ENCODE results near the gene MC1R. TPM values are rescaled to one million over a fixed set of nuclear protein-coding genes. Genes with fewer than 3 reads are reported as not detected.

Gene MC1R
- total and polyA plus RNA-seq, 2 experiments from 2014 or later = 0.74 to 4.3 TPM

DNA sequence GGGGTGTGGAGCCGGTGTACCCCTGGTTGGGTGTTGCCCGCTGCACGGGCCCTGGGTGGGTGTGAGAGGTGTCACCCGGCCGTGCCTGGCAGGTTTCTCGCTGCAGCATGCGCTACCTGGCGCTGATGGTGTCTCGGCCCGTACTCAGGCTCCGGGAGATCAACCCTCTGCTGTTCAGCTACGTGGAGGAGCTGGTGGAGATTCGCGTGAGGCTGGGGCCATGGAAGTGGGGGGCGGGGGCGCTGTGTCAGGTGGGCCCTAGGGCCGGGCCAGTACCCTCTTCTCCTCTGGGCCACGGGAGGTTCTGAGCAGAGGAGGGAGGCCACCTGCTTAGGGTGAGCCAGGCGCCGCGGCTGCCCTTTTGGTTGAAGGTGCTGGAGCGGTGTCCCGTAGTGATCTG is 43.3 kb downstream of the MC1R start:
- no peaks in the 10 kb centered on the region for H3K9me2 ChIP-seq (ENCODE audit: insufficient read depth)
- 0 out of 2 replicates have a peak, but pooled peaks cover 3% of the 10 kb centered on the region for H4K20me1 ChIP-seq (replicated peaks; ENCODE audit: insufficient read depth)
- no peak overlapping the region for H3K27ac ChIP-seq (ENCODE audit: low read depth)
- H3K4me3 ChIP-seq = no peak overlapping the region
- Mint-ChIP-seq H3K4me1 (peaks cover 6% of the 10 kb centered on the region), H3K27me3 (ENCODE audit: insufficient read depth, low read depth, poor library complexity) (peaks cover 8% of the 10 kb centered on the region), H3K36me3 (ENCODE audit: low read depth) (peaks cover 29% of the 10 kb centered on the region), H3K9me3 (no peaks in the 10 kb centered on the region), H3K27ac (no peak overlapping the region), H3K4me3 (no peak overlapping the region)
- H3F3A ChIP-seq (replicated peaks; ENCODE audit: low read depth) = no peaks in the 10 kb centered on the region
- H3K27me3 ChIP-seq (ENCODE audit: insufficient read depth) = no peaks in the 10 kb centered on the region
- TF ChIP-seq NANOG (IDR thresholded peaks at IDR 0.05; ENCODE audit: borderline replicate concordance) = no peak
- TF ChIP-seq STAT1 (IDR thresholded peaks at IDR 0.05; ENCODE audit: unreplicated experiment) = no peak
- no peak for TF ChIP-seq ZNF331 (CRISPR knock-in tag; IDR thresholded peaks at IDR 0.05; ENCODE audit: low read depth)
- no peak for TF ChIP-seq POLR2AphosphoS5 (IDR thresholded peaks at IDR 0.05; ENCODE audit: low read depth)
- TF ChIP-seq CREB1 (CRISPR knock-in tag; IDR thresholded peaks at IDR 0.05; ENCODE audit: low read depth) = no peak
- TF ChIP-seq, protein P1, sequence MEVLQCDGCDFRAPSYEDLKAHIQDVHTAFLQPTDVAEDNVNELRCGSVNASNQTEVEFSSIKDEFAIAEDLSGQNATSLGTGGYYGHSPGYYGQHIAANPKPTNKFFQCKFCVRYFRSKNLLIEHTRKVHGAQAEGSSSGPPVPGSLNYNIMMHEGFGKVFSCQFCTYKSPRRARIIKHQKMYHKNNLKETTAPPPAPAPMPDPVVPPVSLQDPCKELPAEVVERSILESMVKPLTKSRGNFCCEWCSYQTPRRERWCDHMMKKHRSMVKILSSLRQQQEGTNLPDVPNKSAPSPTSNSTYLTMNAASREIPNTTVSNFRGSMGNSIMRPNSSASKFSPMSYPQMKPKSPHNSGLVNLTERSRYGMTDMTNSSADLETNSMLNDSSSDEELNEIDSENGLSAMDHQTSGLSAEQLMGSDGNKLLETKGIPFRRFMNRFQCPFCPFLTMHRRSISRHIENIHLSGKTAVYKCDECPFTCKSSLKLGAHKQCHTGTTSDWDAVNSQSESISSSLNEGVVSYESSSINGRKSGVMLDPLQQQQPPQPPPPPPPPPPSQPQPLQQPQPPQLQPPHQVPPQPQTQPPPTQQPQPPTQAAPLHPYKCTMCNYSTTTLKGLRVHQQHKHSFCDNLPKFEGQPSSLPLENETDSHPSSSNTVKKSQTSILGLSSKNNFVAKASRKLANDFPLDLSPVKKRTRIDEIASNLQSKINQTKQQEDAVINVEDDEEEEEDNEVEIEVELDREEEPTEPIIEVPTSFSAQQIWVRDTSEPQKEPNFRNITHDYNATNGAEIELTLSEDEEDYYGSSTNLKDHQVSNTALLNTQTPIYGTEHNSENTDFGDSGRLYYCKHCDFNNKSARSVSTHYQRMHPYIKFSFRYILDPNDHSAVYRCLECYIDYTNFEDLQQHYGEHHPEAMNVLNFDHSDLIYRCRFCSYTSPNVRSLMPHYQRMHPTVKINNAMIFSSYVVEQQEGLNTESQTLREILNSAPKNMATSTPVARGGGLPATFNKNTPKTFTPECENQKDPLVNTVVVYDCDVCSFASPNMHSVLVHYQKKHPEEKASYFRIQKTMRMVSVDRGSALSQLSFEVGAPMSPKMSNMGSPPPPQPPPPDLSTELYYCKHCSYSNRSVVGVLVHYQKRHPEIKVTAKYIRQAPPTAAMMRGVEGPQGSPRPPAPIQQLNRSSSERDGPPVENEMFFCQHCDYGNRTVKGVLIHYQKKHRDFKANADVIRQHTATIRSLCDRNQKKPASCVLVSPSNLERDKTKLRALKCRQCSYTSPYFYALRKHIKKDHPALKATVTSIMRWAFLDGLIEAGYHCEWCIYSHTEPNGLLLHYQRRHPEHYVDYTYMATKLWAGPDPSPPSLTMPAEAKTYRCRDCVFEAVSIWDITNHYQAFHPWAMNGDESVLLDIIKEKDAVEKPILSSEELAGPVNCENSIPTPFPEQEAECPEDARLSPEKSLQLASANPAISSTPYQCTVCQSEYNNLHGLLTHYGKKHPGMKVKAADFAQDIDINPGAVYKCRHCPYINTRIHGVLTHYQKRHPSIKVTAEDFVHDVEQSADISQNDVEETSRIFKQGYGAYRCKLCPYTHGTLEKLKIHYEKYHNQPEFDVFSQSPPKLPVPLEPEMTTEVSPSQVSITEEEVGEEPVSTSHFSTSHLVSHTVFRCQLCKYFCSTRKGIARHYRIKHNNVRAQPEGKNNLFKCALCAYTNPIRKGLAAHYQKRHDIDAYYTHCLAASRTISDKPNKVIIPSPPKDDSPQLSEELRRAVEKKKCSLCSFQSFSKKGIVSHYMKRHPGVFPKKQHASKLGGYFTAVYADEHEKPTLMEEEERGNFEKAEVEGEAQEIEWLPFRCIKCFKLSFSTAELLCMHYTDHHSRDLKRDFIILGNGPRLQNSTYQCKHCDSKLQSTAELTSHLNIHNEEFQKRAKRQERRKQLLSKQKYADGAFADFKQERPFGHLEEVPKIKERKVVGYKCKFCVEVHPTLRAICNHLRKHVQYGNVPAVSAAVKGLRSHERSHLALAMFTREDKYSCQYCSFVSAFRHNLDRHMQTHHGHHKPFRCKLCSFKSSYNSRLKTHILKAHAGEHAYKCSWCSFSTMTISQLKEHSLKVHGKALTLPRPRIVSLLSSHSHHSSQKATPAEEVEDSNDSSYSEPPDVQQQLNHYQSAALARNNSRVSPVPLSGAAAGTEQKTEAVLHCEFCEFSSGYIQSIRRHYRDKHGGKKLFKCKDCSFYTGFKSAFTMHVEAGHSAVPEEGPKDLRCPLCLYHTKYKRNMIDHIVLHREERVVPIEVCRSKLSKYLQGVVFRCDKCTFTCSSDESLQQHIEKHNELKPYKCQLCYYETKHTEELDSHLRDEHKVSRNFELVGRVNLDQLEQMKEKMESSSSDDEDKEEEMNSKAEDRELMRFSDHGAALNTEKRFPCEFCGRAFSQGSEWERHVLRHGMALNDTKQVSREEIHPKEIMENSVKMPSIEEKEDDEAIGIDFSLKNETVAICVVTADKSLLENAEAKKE (CRISPR knock-in tag; IDR thresholded peaks at IDR 0.05) = no peak
- no peak for TF ChIP-seq EZH2 (IDR thresholded peaks at IDR 0.05; ENCODE audit: low read depth, unreplicated experiment)
- no peak for TF ChIP-seq ZNF114 (CRISPR knock-in tag; IDR thresholded peaks at IDR 0.05)
- TF ChIP-seq, protein P2, sequence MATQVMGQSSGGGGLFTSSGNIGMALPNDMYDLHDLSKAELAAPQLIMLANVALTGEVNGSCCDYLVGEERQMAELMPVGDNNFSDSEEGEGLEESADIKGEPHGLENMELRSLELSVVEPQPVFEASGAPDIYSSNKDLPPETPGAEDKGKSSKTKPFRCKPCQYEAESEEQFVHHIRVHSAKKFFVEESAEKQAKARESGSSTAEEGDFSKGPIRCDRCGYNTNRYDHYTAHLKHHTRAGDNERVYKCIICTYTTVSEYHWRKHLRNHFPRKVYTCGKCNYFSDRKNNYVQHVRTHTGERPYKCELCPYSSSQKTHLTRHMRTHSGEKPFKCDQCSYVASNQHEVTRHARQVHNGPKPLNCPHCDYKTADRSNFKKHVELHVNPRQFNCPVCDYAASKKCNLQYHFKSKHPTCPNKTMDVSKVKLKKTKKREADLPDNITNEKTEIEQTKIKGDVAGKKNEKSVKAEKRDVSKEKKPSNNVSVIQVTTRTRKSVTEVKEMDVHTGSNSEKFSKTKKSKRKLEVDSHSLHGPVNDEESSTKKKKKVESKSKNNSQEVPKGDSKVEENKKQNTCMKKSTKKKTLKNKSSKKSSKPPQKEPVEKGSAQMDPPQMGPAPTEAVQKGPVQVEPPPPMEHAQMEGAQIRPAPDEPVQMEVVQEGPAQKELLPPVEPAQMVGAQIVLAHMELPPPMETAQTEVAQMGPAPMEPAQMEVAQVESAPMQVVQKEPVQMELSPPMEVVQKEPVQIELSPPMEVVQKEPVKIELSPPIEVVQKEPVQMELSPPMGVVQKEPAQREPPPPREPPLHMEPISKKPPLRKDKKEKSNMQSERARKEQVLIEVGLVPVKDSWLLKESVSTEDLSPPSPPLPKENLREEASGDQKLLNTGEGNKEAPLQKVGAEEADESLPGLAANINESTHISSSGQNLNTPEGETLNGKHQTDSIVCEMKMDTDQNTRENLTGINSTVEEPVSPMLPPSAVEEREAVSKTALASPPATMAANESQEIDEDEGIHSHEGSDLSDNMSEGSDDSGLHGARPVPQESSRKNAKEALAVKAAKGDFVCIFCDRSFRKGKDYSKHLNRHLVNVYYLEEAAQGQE (IDR thresholded peaks at IDR 0.05; ENCODE audit: unreplicated experiment) = no peak
- no peak for TF ChIP-seq JUNB (IDR thresholded peaks at IDR 0.05; ENCODE audit: unreplicated experiment)
- no peak for TF ChIP-seq EZH2phosphoT487 (IDR thresholded peaks at IDR 0.05; ENCODE audit: unreplicated experiment)
- TF ChIP-seq, protein P3, sequence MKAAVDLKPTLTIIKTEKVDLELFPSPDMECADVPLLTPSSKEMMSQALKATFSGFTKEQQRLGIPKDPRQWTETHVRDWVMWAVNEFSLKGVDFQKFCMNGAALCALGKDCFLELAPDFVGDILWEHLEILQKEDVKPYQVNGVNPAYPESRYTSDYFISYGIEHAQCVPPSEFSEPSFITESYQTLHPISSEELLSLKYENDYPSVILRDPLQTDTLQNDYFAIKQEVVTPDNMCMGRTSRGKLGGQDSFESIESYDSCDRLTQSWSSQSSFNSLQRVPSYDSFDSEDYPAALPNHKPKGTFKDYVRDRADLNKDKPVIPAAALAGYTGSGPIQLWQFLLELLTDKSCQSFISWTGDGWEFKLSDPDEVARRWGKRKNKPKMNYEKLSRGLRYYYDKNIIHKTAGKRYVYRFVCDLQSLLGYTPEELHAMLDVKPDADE (IDR thresholded peaks at IDR 0.05) = no peak
- TF ChIP-seq, protein P4, sequence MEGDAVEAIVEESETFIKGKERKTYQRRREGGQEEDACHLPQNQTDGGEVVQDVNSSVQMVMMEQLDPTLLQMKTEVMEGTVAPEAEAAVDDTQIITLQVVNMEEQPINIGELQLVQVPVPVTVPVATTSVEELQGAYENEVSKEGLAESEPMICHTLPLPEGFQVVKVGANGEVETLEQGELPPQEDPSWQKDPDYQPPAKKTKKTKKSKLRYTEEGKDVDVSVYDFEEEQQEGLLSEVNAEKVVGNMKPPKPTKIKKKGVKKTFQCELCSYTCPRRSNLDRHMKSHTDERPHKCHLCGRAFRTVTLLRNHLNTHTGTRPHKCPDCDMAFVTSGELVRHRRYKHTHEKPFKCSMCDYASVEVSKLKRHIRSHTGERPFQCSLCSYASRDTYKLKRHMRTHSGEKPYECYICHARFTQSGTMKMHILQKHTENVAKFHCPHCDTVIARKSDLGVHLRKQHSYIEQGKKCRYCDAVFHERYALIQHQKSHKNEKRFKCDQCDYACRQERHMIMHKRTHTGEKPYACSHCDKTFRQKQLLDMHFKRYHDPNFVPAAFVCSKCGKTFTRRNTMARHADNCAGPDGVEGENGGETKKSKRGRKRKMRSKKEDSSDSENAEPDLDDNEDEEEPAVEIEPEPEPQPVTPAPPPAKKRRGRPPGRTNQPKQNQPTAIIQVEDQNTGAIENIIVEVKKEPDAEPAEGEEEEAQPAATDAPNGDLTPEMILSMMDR (conservative IDR thresholded peaks at IDR 0.05; ENCODE audit: low read depth in 2 of 2) = no peak
- ATAC-seq (no peak), DNase-seq (ENCODE audit: low spot score) (no peak)
- no peaks in the 10 kb centered on the region for H3K79me2 ChIP-seq (replicated peaks; ENCODE audit: insufficient read depth)
- H3K4me1 ChIP-seq (ENCODE audit: insufficient read depth) = no peaks in the 10 kb centered on the region
- no peaks in the 10 kb centered on the region for H3K36me3 ChIP-seq (ENCODE audit: insufficient read depth)
- no peak overlapping the region for H2AFZ ChIP-seq
- H3K4me2 ChIP-seq = no peak overlapping the region

Measured in GM23338 (cell line).